ENCODE data around the gene OPRL1. TPM values are rescaled to one million over a fixed set of nuclear protein-coding genes. Genes with fewer than 3 reads are reported as not detected.
"Not testable (repeated sequence)": the region's sequence is repeated elsewhere in the genome, so short reads cannot be mapped to it uniquely, and the experiment has no call there.

The OPRL1 gene
- total RNA-seq, 1 donor from 2014 or later = 0.06 TPM

GRCh38 chr20:64116541-64117431 lies 36.9 kb downstream of the OPRL1 start:
- no peak overlapping the region for H3K4me3 ChIP-seq (ENCODE audit: low read depth, low read length)
- no peak for DNase-seq (ENCODE audit: low read depth)
- no peak for TF ChIP-seq CTCF (conservative IDR thresholded peaks at IDR 0.05; ENCODE audit: low read depth, low read length)

GRCh38 chr20:64117432-64117777 lies 37.5 kb downstream of the OPRL1 start:
- H3K4me3 ChIP-seq (ENCODE audit: low read depth, low read length); DNase-seq (ENCODE audit: low read depth): not testable (repeated sequence)

- no peak overlapping the region for H3K4me3 ChIP-seq (ENCODE audit: low read depth, low read length)
- DNase-seq (ENCODE audit: low read depth) = no peak
- no peak for TF ChIP-seq CTCF (conservative IDR thresholded peaks at IDR 0.05; ENCODE audit: low read depth, low read length)
Measured at GRCh38 chr20:64119301-64119680, 39.4 kb downstream of the OPRL1 start.

- H3K4me3 ChIP-seq (ENCODE audit: low read depth, low read length) = no peak overlapping the region
- TF ChIP-seq CTCF (conservative IDR thresholded peaks at IDR 0.05; ENCODE audit: low read depth, low read length) = no peak
- no peak for DNase-seq (ENCODE audit: low read depth)
Measured at GRCh38 chr20:64119681-64120341, 39.9 kb downstream of the OPRL1 start.

GRCh38 chr20:64121586-64121985 lies 41.7 kb downstream of the OPRL1 start:
- no peak for DNase-seq (ENCODE audit: low read depth)
- no peak for TF ChIP-seq CTCF (conservative IDR thresholded peaks at IDR 0.05; ENCODE audit: low read depth, low read length)
- H3K4me3 ChIP-seq (ENCODE audit: low read depth, low read length) = no peak overlapping the region

- DNase-seq (ENCODE audit: low read depth); H3K4me3 ChIP-seq (ENCODE audit: low read depth, low read length): not testable (repeated sequence)
Measured at GRCh38 chr20:64122927-64123326, 43.0 kb downstream of the OPRL1 start.

- DNase-seq (ENCODE audit: low read depth) = not testable (repeated sequence)
Measured at GRCh38 chr20:64123517-64123916, 43.6 kb downstream of the OPRL1 start.

GRCh38 chr20:64129146-64129782 lies 49.4 kb downstream of the OPRL1 start:
- no peak overlapping the region for H3K4me3 ChIP-seq (ENCODE audit: low read depth, low read length)
- no peak for DNase-seq (ENCODE audit: low read depth)
- TF ChIP-seq CTCF (conservative IDR thresholded peaks at IDR 0.05; ENCODE audit: low read depth, low read length) = no peak

More at GRCh38 chr20:64123517-64123916, 43.6 kb downstream of the OPRL1 start:
- not testable (repeated sequence) for H3K4me3 ChIP-seq (ENCODE audit: low read depth, low read length)

Data from epithelial cell of proximal tubule (primary cell).